Type B pancreatic cell (in vitro differentiated cells): Measurements from ENCODE around the gene HSPA8. TPM values are rescaled to one million over a fixed set of nuclear protein-coding genes. Genes with fewer than 3 reads are reported as not detected.
"Not testable (repeated sequence)": the region's sequence is repeated elsewhere in the genome, so short reads cannot be mapped to it uniquely, and the experiment has no call there.

Experiments used
- DNase-seq: peaks from one replicate; pipeline ENCODE4 v3.0.0; 2021; ENCODE audit warnings: mixed read lengths; ENCODE audit not compliant: unreplicated experiment; ENCODE audit errors: extremely low spot score
- H3K27ac Mint-ChIP-seq: 2 replicates; pipeline ENCODE4 v1.8.0; 2021; ENCODE audit warnings: mild to moderate bottlenecking, mixed read lengths
- H3K27me3 Mint-ChIP-seq: 2 replicates; pipeline ENCODE4 v1.8.0; 2021; ENCODE audit warnings: mixed read lengths
- H3K36me3 Mint-ChIP-seq: 2 replicates; pipeline ENCODE4 v1.8.0; 2021; ENCODE audit warnings: mixed read lengths
- H3K4me1 Mint-ChIP-seq: one replicate; pipeline ENCODE4 v1.8.0; 2021; ENCODE audit warnings: mixed read lengths; ENCODE audit not compliant: unreplicated experiment
- H3K4me3 Mint-ChIP-seq: 2 replicates; pipeline ENCODE4 v1.8.0; 2021; ENCODE audit warnings: mild to moderate bottlenecking, mixed read lengths
- H3K9me3 Mint-ChIP-seq: 2 replicates; pipeline ENCODE4 v1.8.0; 2021; ENCODE audit warnings: mixed read lengths
- CTCF ChIP-seq: fragments of 200-600 bp; sonication (generic); conservative IDR thresholded peaks from 2 replicates; pipeline ENCODE4 v1.5.0; 2021; ENCODE audit warnings: antibody characterized with exemption, mild to moderate bottlenecking
- total RNA-seq: library from RNA; stranded (reverse); gene quantifications from 2 replicates; pipeline ENCODE4 v1.2.1, GENCODE V29; 2021; ENCODE audit warnings: low replicate concordance

The HSPA8 gene
- total RNA-seq, 1 donor from 2014 or later, result 1,213 TPM

GRCh38 chr11:123065621-123066020, 3.7 kb upstream of the HSPA8 start:
- Mint-ChIP-seq H3K4me3 (peak overlapping the region; percentile 62), H3K27ac (peak overlapping the region; percentile 70), H3K4me1 (peaks cover 36% of the 10 kb centered on the region), H3K36me3 (peaks cover 21% of the 10 kb centered on the region), H3K27me3 (no peaks in the 10 kb centered on the region), H3K9me3 (no peaks in the 10 kb centered on the region)
- TF ChIP-seq CTCF, result no peak
- DNase-seq, result no peak

GRCh38 chr11:123063826-123064657, 2.1 kb upstream of the HSPA8 start:
- DNase-seq, result no peak
- Mint-ChIP-seq H3K9me3 (no peaks in the 10 kb centered on the region), H3K4me1 (peaks cover 51% of the 10 kb centered on the region), H3K27me3 (no peaks in the 10 kb centered on the region), H3K4me3 (peak overlapping the region; percentile 90), H3K27ac (peak overlapping the region; percentile 98), H3K36me3 (peaks cover 37% of the 10 kb centered on the region)
- TF ChIP-seq CTCF, result no peak

- Mint-ChIP-seq H3K4me3 (peak overlapping the region; percentile 90), H3K27me3 (no peaks in the 10 kb centered on the region), H3K36me3 (peaks cover 42% of the 10 kb centered on the region), H3K4me1 (peaks cover 57% of the 10 kb centered on the region), H3K27ac (peak overlapping the region; percentile 98), H3K9me3 (no peaks in the 10 kb centered on the region)
- no peak for DNase-seq
- no peak for TF ChIP-seq CTCF
Measured at GRCh38 chr11:123062892-123063825, 1.2 kb upstream of the HSPA8 start.

- peak; percentile 100 for DNase-seq
- Mint-ChIP-seq H3K4me1 (peaks cover 64% of the 10 kb centered on the region), H3K27ac (peak overlapping the region; percentile 98), H3K9me3 (no peaks in the 10 kb centered on the region), H3K4me3 (peak overlapping the region; percentile 90), H3K36me3 (peaks cover 50% of the 10 kb centered on the region), H3K27me3 (no peaks in the 10 kb centered on the region)
- TF ChIP-seq CTCF, result no peak
Measured at GRCh38 chr11:123062158-123062891, 389 bp upstream of the HSPA8 start.

GRCh38 chr11:123060277-123061000, 1.5 kb downstream of the HSPA8 start:
- peak overlapping the region; percentile 98 for H3K27ac Mint-ChIP-seq
- H3K9me3 Mint-ChIP-seq, result no peaks in the 10 kb centered on the region
- H3K36me3 Mint-ChIP-seq, result peaks cover 53% of the 10 kb centered on the region
- DNase-seq, result no peak
- peaks cover 63% of the 10 kb centered on the region for H3K4me1 Mint-ChIP-seq
- H3K4me3 Mint-ChIP-seq, result peak overlapping the region; percentile 90
- no peaks in the 10 kb centered on the region for H3K27me3 Mint-ChIP-seq
- no peak for TF ChIP-seq CTCF

- not testable (repeated sequence) for H3K27me3 Mint-ChIP-seq, H3K9me3 Mint-ChIP-seq, DNase-seq
- Mint-ChIP-seq H3K4me1 (peaks cover 60% of the 10 kb centered on the region), H3K36me3 (peaks cover 55% of the 10 kb centered on the region), H3K4me3 (peak overlapping the region; percentile 90), H3K27ac (peak overlapping the region; percentile 98)
Measured at GRCh38 chr11:123059041-123059920, 2.7 kb downstream of the HSPA8 start.
